ENCODE results near the gene CRX.

- TF ChIP-seq, protein P1, sequence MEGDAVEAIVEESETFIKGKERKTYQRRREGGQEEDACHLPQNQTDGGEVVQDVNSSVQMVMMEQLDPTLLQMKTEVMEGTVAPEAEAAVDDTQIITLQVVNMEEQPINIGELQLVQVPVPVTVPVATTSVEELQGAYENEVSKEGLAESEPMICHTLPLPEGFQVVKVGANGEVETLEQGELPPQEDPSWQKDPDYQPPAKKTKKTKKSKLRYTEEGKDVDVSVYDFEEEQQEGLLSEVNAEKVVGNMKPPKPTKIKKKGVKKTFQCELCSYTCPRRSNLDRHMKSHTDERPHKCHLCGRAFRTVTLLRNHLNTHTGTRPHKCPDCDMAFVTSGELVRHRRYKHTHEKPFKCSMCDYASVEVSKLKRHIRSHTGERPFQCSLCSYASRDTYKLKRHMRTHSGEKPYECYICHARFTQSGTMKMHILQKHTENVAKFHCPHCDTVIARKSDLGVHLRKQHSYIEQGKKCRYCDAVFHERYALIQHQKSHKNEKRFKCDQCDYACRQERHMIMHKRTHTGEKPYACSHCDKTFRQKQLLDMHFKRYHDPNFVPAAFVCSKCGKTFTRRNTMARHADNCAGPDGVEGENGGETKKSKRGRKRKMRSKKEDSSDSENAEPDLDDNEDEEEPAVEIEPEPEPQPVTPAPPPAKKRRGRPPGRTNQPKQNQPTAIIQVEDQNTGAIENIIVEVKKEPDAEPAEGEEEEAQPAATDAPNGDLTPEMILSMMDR (conservative IDR thresholded peaks at IDR 0.05) = no peak
- TF ChIP-seq EZH2 (IDR thresholded peaks at IDR 0.05; ENCODE audit: low read depth) = no peak
These were observed 26.7 kb downstream of the CRX start for GRCh38 chr19:47848425-47848822.
